Cardiac muscle cell (in vitro differentiated cells and primary cell): ENCODE measurements around the gene GIMAP8. TPM values are rescaled to one million over a fixed set of nuclear protein-coding genes. Genes with fewer than 3 reads are reported as not detected.
"Not testable (repeated sequence)": the region's sequence is repeated elsewhere in the genome, so short reads cannot be mapped to it uniquely, and the experiment has no call there.

Source experiments
- DNase-seq, 2 donors: peaks; one replicate each; pipeline versions ENCODE4 v3.0.0 to v3.0.0-alpha.2; 2010 to 2017; ENCODE audit warnings: low read depth in 1 of 2, low spot score in 1 of 2
- H3K27ac ChIP-seq: fragments of 200-600 bp; sonication (generic); 2 replicates; pipeline ENCODE4 v1.5.1; 2016
- H3K27me3 ChIP-seq: fragments of 200-600 bp; sonication (generic); 2 replicates; pipeline ENCODE4 v1.6.0; 2016; ENCODE audit warnings: control low read depth
- H3K36me3 ChIP-seq: fragments of 200-600 bp; sonication (generic); 2 replicates; pipeline ENCODE4 v1.5.1; 2016; ENCODE audit warnings: control low read depth
- H3K4me1 ChIP-seq: fragments of 200-600 bp; sonication (generic); 2 replicates; pipeline ENCODE4 v1.8.1; 2017; ENCODE audit warnings: low read depth, mild to moderate bottlenecking, mixed run types
- H3K4me3 ChIP-seq: fragments of 200-600 bp; sonication (generic); 2 replicates; pipeline ENCODE4 v1.5.1; 2016; ENCODE audit warnings: mild to moderate bottlenecking
- H3K9me3 ChIP-seq: fragments of 200-600 bp; sonication (generic); 2 replicates; pipeline ENCODE4 v1.5.1; 2017; ENCODE audit warnings: low read depth, mild to moderate bottlenecking, control low read depth
- CTCF ChIP-seq: IDR thresholded peaks from 2 replicates; pipeline ENCODE4 v1.5.1; 2012; ENCODE audit warnings: low read depth, mild to moderate bottlenecking, low read length
- polyA plus RNA-seq: library from polyadenylated mRNA; unstranded; fragments of >200 nt; fragmentation: Nextera tagmentation; extraction: Ambion mirVana; gene quantifications from 2 replicates; pipeline ENCODE4 v1.2.1, GENCODE V29; 2016
- total RNA-seq: library from RNA; depleted of rRNA; stranded (reverse); fragments of >200 nt; gene quantifications from 2 replicates; pipeline ENCODE4 v1.2.3, GENCODE V29; 2016

The GIMAP8 gene
- total and polyA plus RNA-seq, 2 experiments from 2014 or later = 0.24 TPM; not detected in 1

GRCh38 chr7:150487625-150488024 is 37.2 kb downstream of the GIMAP8 start:
- DNase-seq = no peak
- H3K36me3 ChIP-seq = no peaks in the 10 kb centered on the region
- H3K4me1 ChIP-seq = no peaks in the 10 kb centered on the region
- no peak for TF ChIP-seq CTCF
- no peak overlapping the region for H3K27ac ChIP-seq
- no peak overlapping the region for H3K4me3 ChIP-seq
- H3K9me3 ChIP-seq = no peaks in the 10 kb centered on the region
- H3K27me3 ChIP-seq = no peaks in the 10 kb centered on the region

GRCh38 chr7:150489782-150490181 is 39.4 kb downstream of the GIMAP8 start:
- no peak for DNase-seq
- Histone ChIP-seq H3K36me3 (no peaks in the 10 kb centered on the region), H3K9me3 (no peaks in the 10 kb centered on the region), H3K4me1 (no peaks in the 10 kb centered on the region), H3K27me3 (no peaks in the 10 kb centered on the region), H3K27ac (no peak overlapping the region), H3K4me3 (no peak overlapping the region)
- no peak for TF ChIP-seq CTCF

GRCh38 chr7:150493442-150493841 is 43.0 kb downstream of the GIMAP8 start:
- H3K9me3 ChIP-seq, DNase-seq, H3K4me3 ChIP-seq, H3K27me3 ChIP-seq, H3K36me3 ChIP-seq, H3K4me1 ChIP-seq, H3K27ac ChIP-seq: not testable (repeated sequence)

GRCh38 chr7:150502519-150502918 is 52.1 kb downstream of the GIMAP8 start:
- Histone ChIP-seq H3K9me3 (no peaks in the 10 kb centered on the region), H3K27ac (no peak overlapping the region), H3K27me3 (no peaks in the 10 kb centered on the region), H3K4me3 (no peak overlapping the region), H3K36me3 (no peaks in the 10 kb centered on the region), H3K4me1 (no peaks in the 10 kb centered on the region)
- DNase-seq = no peak
- TF ChIP-seq CTCF = no peak

GRCh38 chr7:150503155-150503554 is 52.7 kb downstream of the GIMAP8 start:
- no peak for DNase-seq
- Histone ChIP-seq H3K27ac (no peak overlapping the region), H3K36me3 (no peaks in the 10 kb centered on the region), H3K4me3 (no peak overlapping the region), H3K4me1 (no peaks in the 10 kb centered on the region), H3K27me3 (no peaks in the 10 kb centered on the region), H3K9me3 (no peaks in the 10 kb centered on the region)
- TF ChIP-seq CTCF = no peak

GRCh38 chr7:150503581-150503980 is 53.2 kb downstream of the GIMAP8 start:
- no peaks in the 10 kb centered on the region for H3K4me1 ChIP-seq
- H3K27me3 ChIP-seq = no peaks in the 10 kb centered on the region
- no peak for DNase-seq
- H3K4me3 ChIP-seq = no peak overlapping the region
- H3K9me3 ChIP-seq = no peaks in the 10 kb centered on the region
- TF ChIP-seq CTCF = no peak
- no peaks in the 10 kb centered on the region for H3K36me3 ChIP-seq
- no peak overlapping the region for H3K27ac ChIP-seq
